HepG2 (cell line): ENCODE measurements around the gene SNAI1. TPM values are rescaled to one million over a fixed set of nuclear protein-coding genes. Genes with fewer than 3 reads are reported as not detected.

Source experiments
- ATAC-seq: fragments of 200-7000 bp; cut with Tn5 transposase; 3 replicates; pipeline ENCODE4 v1.9.1; 2020; ENCODE audit warnings: mild to moderate bottlenecking, moderate library complexity
- BruUV-seq: library from RNA; stranded (reverse); fragments of 400-500 nt; replicated peaks from 2 replicates; lab custom pipeline; 2021; lab: Mats Ljungman, UMichigan
- CTCF ChIA-PET: fragments of 300-600 bp; formaldehyde crosslinking; extraction: SDS; loops from one replicate; lab custom pipeline; 2021; ENCODE audit warnings: low total read pairs, inconsistent platforms, low intra/inter-chr PET ratio; lab: Yijun Ruan, JAX
- POLR2A ChIA-PET: fragments of 350-600 bp; sonication (Branson Sonifier 250); formaldehyde crosslinking; loops from one replicate; lab custom pipeline; 2020; ENCODE audit warnings: antibody characterized with exemption, inconsistent platforms; lab: Yijun Ruan, JAX
- DNase-seq: peaks from one replicate; pipeline ENCODE4 v3.0.0-alpha.2; 2015; ENCODE audit warnings: low spot score
- FAIRE-seq: peaks from 3 replicates; lab custom pipeline; 2011; peaks lifted over from hg19 to GRCh38; lab: Jason Lieb, UNC
- H2AFZ ChIP-seq: one replicate; pipeline ENCODE4 v1.6.1; 2011; ENCODE audit warnings: low read length, inconsistent platforms
- H3K27ac ChIP-seq: fragments of 300-600 bp; 3 replicates; pipeline ENCODE4 v1.8.0; 2011; ENCODE audit warnings: mixed run types, mild to moderate bottlenecking, mixed read lengths, low read length, inconsistent platforms; ENCODE audit not compliant: insufficient read depth; ENCODE audit errors: extremely low read length
- H3K27me3 ChIP-seq, 2 experiments: fragments of 200-600 bp in 1 of 2; 2 replicates in 1 of 2; 3 replicates in 1 of 2; pipeline versions ENCODE4 v1.6.0 to v1.8.0; 2011; ENCODE audit warnings: low read length in 2 of 2, mild to moderate bottlenecking in 2 of 2, moderate library complexity in 2 of 2, inconsistent platforms in 1 of 2; ENCODE audit not compliant: insufficient read depth in 2 of 2, control insufficient read depth in 1 of 2
- H3K36me3 ChIP-seq, 2 experiments: fragments of 200-600 bp in 1 of 2; replicated peaks in 1 of 2; 2 replicates in 1 of 2; 3 replicates in 1 of 2; pipeline versions ENCODE4 v1.5.1 to v1.8.0; 2011; ENCODE audit warnings: low read length in 2 of 2, inconsistent platforms in 1 of 2; ENCODE audit not compliant: insufficient read depth in 2 of 2, control insufficient read depth in 1 of 2
- H3K4me1 ChIP-seq: 2 replicates; pipeline ENCODE4 v1.5.1; 2012; ENCODE audit warnings: low read length, inconsistent platforms; ENCODE audit not compliant: insufficient read depth
- H3K4me2 ChIP-seq: 2 replicates; pipeline ENCODE4 v1.6.0; 2011; ENCODE audit warnings: low read depth, low read length, inconsistent platforms
- H3K4me3 ChIP-seq, 3 experiments: fragments of 200-600 bp in 1 of 3; sonication (generic), shearing (Covaris generic) in 1 of 3; replicated peaks in 1 of 3; 2 replicates each; pipeline ENCODE4 v1.5.1; 2011 to 2016; ENCODE audit warnings: low read length in 3 of 3, inconsistent platforms in 2 of 3, low read depth in 2 of 3, mild to moderate bottlenecking in 2 of 3, control low read depth in 1 of 3, mixed read lengths in 1 of 3; ENCODE audit not compliant: insufficient read depth in 1 of 3
- H3K79me2 ChIP-seq: one replicate; pipeline ENCODE4 v1.6.1; 2011; ENCODE audit warnings: low read length, inconsistent platforms; ENCODE audit not compliant: insufficient read depth
- H3K9ac ChIP-seq: 2 replicates; pipeline ENCODE4 v1.6.0; 2011; ENCODE audit warnings: mild to moderate bottlenecking, low read depth, low read length, inconsistent platforms; ENCODE audit not compliant: insufficient read depth
- H3K9me3 ChIP-seq: 2 replicates; pipeline ENCODE4 v1.5.1; 2012; ENCODE audit warnings: mild to moderate bottlenecking, low read length
- H4K20me1 ChIP-seq: 2 replicates; pipeline ENCODE4 v1.6.0; 2011; ENCODE audit warnings: inconsistent platforms, mild to moderate bottlenecking, low read length, moderate library complexity; ENCODE audit not compliant: insufficient read depth
- DNMT1 ChIP-seq: sonication (generic); formaldehyde crosslinking; IDR thresholded peaks from 2 replicates; pipeline ENCODE4 v1.5.1; 2020; ENCODE audit warnings: mild to moderate bottlenecking, missing genetic modification reagents
- REPIN1 ChIP-seq: sonication (generic); formaldehyde crosslinking; IDR thresholded peaks from 2 replicates; pipeline ENCODE4 v1.8.0; 2022; ENCODE audit warnings: missing genetic modification reagents, low read depth, mild to moderate bottlenecking, borderline replicate concordance
- THAP9 ChIP-seq: sonication (generic); formaldehyde crosslinking; IDR thresholded peaks from 2 replicates; pipeline ENCODE4; 2020; ENCODE audit warnings: missing genetic modification reagents, mild to moderate bottlenecking, borderline replicate concordance
- XRCC5 ChIP-seq: fragments of 200-400 bp; formaldehyde crosslinking; optimal IDR thresholded peaks from 2 replicates; pipeline ENCODE3; 2017; ENCODE audit warnings: mild to moderate bottlenecking, low read length
- ZBTB14 ChIP-seq: sonication (generic); formaldehyde crosslinking; IDR thresholded peaks from 2 replicates; pipeline ENCODE4 v1.4.0; 2020; ENCODE audit warnings: missing genetic modification reagents
- ZFP36L1 ChIP-seq: sonication (generic); formaldehyde crosslinking; IDR thresholded peaks from 2 replicates; pipeline ENCODE4 v1.8.0; 2022; ENCODE audit warnings: mild to moderate bottlenecking, missing genetic modification reagents, moderate library complexity
- ZNF3 ChIP-seq: IDR thresholded peaks from 2 replicates; pipeline ENCODE4 v1.7.0; 2017; ENCODE audit warnings: inconsistent platforms
- ZNF383 ChIP-seq: sonication (generic); formaldehyde crosslinking; IDR thresholded peaks from 2 replicates; pipeline ENCODE4 v1.4.0; 2020; ENCODE audit warnings: missing genetic modification reagents, mild to moderate bottlenecking, borderline replicate concordance
- ZNF574 ChIP-seq: sonication (generic); formaldehyde crosslinking; IDR thresholded peaks from 2 replicates; pipeline ENCODE4 v1.4.0; 2020; ENCODE audit warnings: missing genetic modification reagents
- WGBS: methylation state at CpG from one replicate; pipeline ENCODE4 v1.1.6; 2017; ENCODE audit warnings: low lambda C conversion rate; 5-methylcytosine and 5-hydroxymethylcytosine counted together
- in situ Hi-C: cut with HindIII; loops from 2 replicates; pipeline ENCODE4 v1.10.0; 2017; ENCODE audit warnings: low pct_unique_long_range_greater_than_20kb; ENCODE audit not compliant: extremely low pct_ligation_motif_present
- intact Hi-C: fragments of 100-400 bp; cut with micrococcal nuclease; formaldehyde crosslinking; loops from one replicate; pipeline ENCODE4 v1.10.0; 2022; ENCODE audit not compliant: unreplicated experiment
- polyA plus RNA-seq, 8 experiments: library from polyadenylated mRNA; depleted of rRNA in 3 of 8; stranded (reverse) in 7 of 8; unstranded in 1 of 8; fragments of >200 nt; fragmentation: Illumina TruSeq in 4 of 8; extraction: Trizol in 4 of 8; gene quantifications; 2 replicates each; pipeline versions ENCODE4 v1.2.1 to v1.2.3, GENCODE V29; 2011 to 2016; ENCODE audit warnings: low read depth in 4 of 8, missing spikeins in 1 of 8, mixed read lengths in 1 of 8; ENCODE audit not compliant: insufficient read depth in 1 of 8
- total RNA-seq, 5 experiments: library from RNA; depleted of rRNA; stranded (reverse); fragments of >200 nt; fragmentation: Illumina TruSeq; extraction: Trizol; gene quantifications; 2 replicates each; pipeline ENCODE4 v1.2.3, GENCODE V29; 2016; ENCODE audit warnings: low read depth in 1 of 5
- TF ChIP-seq, protein P1 (sequence below): sonication (generic); formaldehyde crosslinking; IDR thresholded peaks from 2 replicates; pipeline ENCODE4 v1.9.0; 2021; ENCODE audit warnings: missing genetic modification reagents, borderline replicate concordance

SNAI1 gene
- total and polyA plus RNA-seq, 2 of the 13 experiments (the other 11 are each of a cell fraction or from before 2014, with no cell fraction given), result 1.3 to 1.4 TPM

- TF ChIP-seq, protein P1, sequence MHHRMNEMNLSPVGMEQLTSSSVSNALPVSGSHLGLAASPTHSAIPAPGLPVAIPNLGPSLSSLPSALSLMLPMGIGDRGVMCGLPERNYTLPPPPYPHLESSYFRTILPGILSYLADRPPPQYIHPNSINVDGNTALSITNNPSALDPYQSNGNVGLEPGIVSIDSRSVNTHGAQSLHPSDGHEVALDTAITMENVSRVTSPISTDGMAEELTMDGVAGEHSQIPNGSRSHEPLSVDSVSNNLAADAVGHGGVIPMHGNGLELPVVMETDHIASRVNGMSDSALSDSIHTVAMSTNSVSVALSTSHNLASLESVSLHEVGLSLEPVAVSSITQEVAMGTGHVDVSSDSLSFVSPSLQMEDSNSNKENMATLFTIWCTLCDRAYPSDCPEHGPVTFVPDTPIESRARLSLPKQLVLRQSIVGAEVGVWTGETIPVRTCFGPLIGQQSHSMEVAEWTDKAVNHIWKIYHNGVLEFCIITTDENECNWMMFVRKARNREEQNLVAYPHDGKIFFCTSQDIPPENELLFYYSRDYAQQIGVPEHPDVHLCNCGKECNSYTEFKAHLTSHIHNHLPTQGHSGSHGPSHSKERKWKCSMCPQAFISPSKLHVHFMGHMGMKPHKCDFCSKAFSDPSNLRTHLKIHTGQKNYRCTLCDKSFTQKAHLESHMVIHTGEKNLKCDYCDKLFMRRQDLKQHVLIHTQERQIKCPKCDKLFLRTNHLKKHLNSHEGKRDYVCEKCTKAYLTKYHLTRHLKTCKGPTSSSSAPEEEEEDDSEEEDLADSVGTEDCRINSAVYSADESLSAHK (CRISPR knock-in tag), result no peak
- TF ChIP-seq DNMT1 (CRISPR knock-in tag), result no peak
Measured at GRCh38 chr20:49961413-49961812, 21.4 kb upstream of the SNAI1 start (continued).

- Histone ChIP-seq H2AFZ (no peak overlapping the region), H3K4me2 (0 out of 2 replicates have a peak overlapping the region, but pooled peaks have one; percentile 0), H3K4me1 (peaks cover 39% of the 10 kb centered on the region), H3K9me3 (no peaks in the 10 kb centered on the region), H3K27me3 (no peaks in the 10 kb centered on the region), H3K9ac (no peak overlapping the region), H3K27ac (peak overlapping the region; percentile 1), H3K4me3 (no peak overlapping the region), H3K79me2 (no peaks in the 10 kb centered on the region), H4K20me1 (no peaks in the 10 kb centered on the region), H3K36me3 (no peaks in the 10 kb centered on the region)
- DNase-seq (peak; percentile 76), FAIRE-seq (peak; percentile 60), ATAC-seq (peak; percentile 91)
- POLR2A ChIA-PET, result interaction anchor here (0.6 to 1.9 kb wide), 8 partner anchors 11 to 279 kb away, joined by 3 to 7 read pairs (median 4); partner anchors contain the start of gene RNF114
- CTCF ChIA-PET, result interaction anchor here (1.4 kb wide), 1 partner anchor 106 kb away, joined by 12 read pairs; no protein-coding TSS in a partner anchor
- intact Hi-C loops (no loop called here), in situ Hi-C loops (no loop called here)
- no TSS peak for BruUV-seq
- 52% methylated on average over 5 of the region's 5 CpGs for WGBS
- peak; percentile 63; the same call in 1 of the 2 replicates for TF ChIP-seq ZNF574 (CRISPR knock-in tag)
- TF ChIP-seq ZNF383 (CRISPR knock-in tag), result no peak
- TF ChIP-seq ZNF3 (CRISPR knock-in tag), result no peak
- TF ChIP-seq ZBTB14 (CRISPR knock-in tag), result 0 out of 2 replicates have a peak, but pooled peaks have one; percentile 52
- peak; percentile 92 for TF ChIP-seq XRCC5
- TF ChIP-seq THAP9 (CRISPR knock-in tag), result peak; percentile 40; the same call in 1 of the 2 replicates
- 0 out of 2 replicates have a peak, but pooled peaks have one; percentile 37 for TF ChIP-seq ZFP36L1 (CRISPR knock-in tag)
- TF ChIP-seq REPIN1 (CRISPR knock-in tag), result peak; percentile 23; the same call in 1 of the 2 replicates
Measured at GRCh38 chr20:49964964-49965780, 17.6 kb upstream of the SNAI1 start.
